Activated naive CD4-positive, alpha-beta T cell treated with anti-CD3 and anti-CD28 coated beads, Interleukin-2, amount 50 U/mL, for 16 hours (primary cell): ENCODE data around the gene LAMTOR1.

Experiments used
- DNase-seq: peaks from one replicate; pipeline ENCODE4 v3.0.0-alpha.2; 2020

The LAMTOR1 gene

GRCh38 chr11:72116019-72116755 lies 13.1 kb upstream of the LAMTOR1 start:
- DNase-seq: no peak

- DNase-seq: no peak
Observed at GRCh38 chr11:72114570-72114969, 11.5 kb upstream of the LAMTOR1 start.

- no peak for DNase-seq
Observed at GRCh38 chr11:72112978-72113808, 10.1 kb upstream of the LAMTOR1 start.

- DNase-seq: peak; percentile 99
Observed at GRCh38 chr11:72112143-72112977, 9.3 kb upstream of the LAMTOR1 start, which contains the start of gene ANAPC15. Gene ANAPC15 (minus strand): TSS chr11:72112695. CDS start chr11:72111276, 1,419 bp downstream.

- DNase-seq: no peak
Observed at GRCh38 chr11:72111300-72112142, 8.4 kb upstream of the LAMTOR1 start.

- DNase-seq: no peak
Observed at GRCh38 chr11:72105888-72106287, 2.8 kb upstream of the LAMTOR1 start, which contains the start of gene TOMT. Gene TOMT (plus strand): TSS chr11:72105924. CDS start chr11:72105952, 28 bp downstream.

GRCh38 chr11:72103754-72104167 lies 664 bp upstream of the LAMTOR1 start:
- DNase-seq: peak; percentile 16

- no peak for DNase-seq
Observed at GRCh38 chr11:72102631-72102945, 509 bp downstream of the LAMTOR1 start.

GRCh38 chr11:72102162-72102561 lies 935 bp downstream of the LAMTOR1 start:
- no peak for DNase-seq

GRCh38 chr11:72100462-72100861 lies 2.6 kb downstream of the LAMTOR1 start:
- no peak for DNase-seq

- DNase-seq: no peak
Observed at GRCh38 chr11:72100009-72100408, 3.1 kb downstream of the LAMTOR1 start.

GRCh38 chr11:72098741-72099140 lies 4.4 kb downstream of the LAMTOR1 start:
- DNase-seq: no peak

- peak; percentile 74 for DNase-seq
Observed at GRCh38 chr11:72091292-72091691, 11.8 kb downstream of the LAMTOR1 start.

GRCh38 chr11:72088076-72088808 lies 14.9 kb downstream of the LAMTOR1 start:
- DNase-seq: no peak

GRCh38 chr11:72085621-72086351 lies 17.3 kb downstream of the LAMTOR1 start:
- no peak for DNase-seq

- no peak for DNase-seq
Observed at GRCh38 chr11:72084965-72085364, 18.1 kb downstream of the LAMTOR1 start.

GRCh38 chr11:72084076-72084475 lies 19.0 kb downstream of the LAMTOR1 start:
- no peak for DNase-seq

GRCh38 chr11:72083414-72083813 lies 19.7 kb downstream of the LAMTOR1 start:
- DNase-seq: no peak

- DNase-seq: no peak
Observed at GRCh38 chr11:72081821-72082453, 21.2 kb downstream of the LAMTOR1 start.

GRCh38 chr11:72081184-72081644 lies 21.9 kb downstream of the LAMTOR1 start:
- DNase-seq: no peak
